ENCODE measurements around the gene SH3D19.

- TF ChIP-seq, protein P1, sequence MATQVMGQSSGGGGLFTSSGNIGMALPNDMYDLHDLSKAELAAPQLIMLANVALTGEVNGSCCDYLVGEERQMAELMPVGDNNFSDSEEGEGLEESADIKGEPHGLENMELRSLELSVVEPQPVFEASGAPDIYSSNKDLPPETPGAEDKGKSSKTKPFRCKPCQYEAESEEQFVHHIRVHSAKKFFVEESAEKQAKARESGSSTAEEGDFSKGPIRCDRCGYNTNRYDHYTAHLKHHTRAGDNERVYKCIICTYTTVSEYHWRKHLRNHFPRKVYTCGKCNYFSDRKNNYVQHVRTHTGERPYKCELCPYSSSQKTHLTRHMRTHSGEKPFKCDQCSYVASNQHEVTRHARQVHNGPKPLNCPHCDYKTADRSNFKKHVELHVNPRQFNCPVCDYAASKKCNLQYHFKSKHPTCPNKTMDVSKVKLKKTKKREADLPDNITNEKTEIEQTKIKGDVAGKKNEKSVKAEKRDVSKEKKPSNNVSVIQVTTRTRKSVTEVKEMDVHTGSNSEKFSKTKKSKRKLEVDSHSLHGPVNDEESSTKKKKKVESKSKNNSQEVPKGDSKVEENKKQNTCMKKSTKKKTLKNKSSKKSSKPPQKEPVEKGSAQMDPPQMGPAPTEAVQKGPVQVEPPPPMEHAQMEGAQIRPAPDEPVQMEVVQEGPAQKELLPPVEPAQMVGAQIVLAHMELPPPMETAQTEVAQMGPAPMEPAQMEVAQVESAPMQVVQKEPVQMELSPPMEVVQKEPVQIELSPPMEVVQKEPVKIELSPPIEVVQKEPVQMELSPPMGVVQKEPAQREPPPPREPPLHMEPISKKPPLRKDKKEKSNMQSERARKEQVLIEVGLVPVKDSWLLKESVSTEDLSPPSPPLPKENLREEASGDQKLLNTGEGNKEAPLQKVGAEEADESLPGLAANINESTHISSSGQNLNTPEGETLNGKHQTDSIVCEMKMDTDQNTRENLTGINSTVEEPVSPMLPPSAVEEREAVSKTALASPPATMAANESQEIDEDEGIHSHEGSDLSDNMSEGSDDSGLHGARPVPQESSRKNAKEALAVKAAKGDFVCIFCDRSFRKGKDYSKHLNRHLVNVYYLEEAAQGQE (IDR thresholded peaks at IDR 0.05; ENCODE audit: low read depth) = no peak
- TF ChIP-seq TAF1 (IDR thresholded peaks at IDR 0.05; ENCODE audit: low read depth) = no peak
- TF ChIP-seq TCF12 (IDR thresholded peaks at IDR 0.05; ENCODE audit: low read depth) = no peak
- no peak for TF ChIP-seq RAD21 (IDR thresholded peaks at IDR 0.05; ENCODE audit: low read depth)
- TF ChIP-seq YY1 (IDR thresholded peaks at IDR 0.05; ENCODE audit: low read depth) = no peak
- TF ChIP-seq, protein P2, sequence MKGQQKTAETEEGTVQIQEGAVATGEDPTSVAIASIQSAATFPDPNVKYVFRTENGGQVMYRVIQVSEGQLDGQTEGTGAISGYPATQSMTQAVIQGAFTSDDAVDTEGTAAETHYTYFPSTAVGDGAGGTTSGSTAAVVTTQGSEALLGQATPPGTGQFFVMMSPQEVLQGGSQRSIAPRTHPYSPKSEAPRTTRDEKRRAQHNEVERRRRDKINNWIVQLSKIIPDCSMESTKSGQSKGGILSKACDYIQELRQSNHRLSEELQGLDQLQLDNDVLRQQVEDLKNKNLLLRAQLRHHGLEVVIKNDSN (IDR thresholded peaks at IDR 0.05) = no peak
- TF ChIP-seq TEAD4 (IDR thresholded peaks at IDR 0.05) = no peak
- TF ChIP-seq FOXM1 (IDR thresholded peaks at IDR 0.05; ENCODE audit: borderline replicate concordance, low read depth) = no peak
These were observed 105.5 kb downstream of the SH3D19 start for GRCh38 chr4:151219948-151220347.

Data from Ishikawa (cell line).